NOMO-1 treated with DMSO at 0.1 percent for 48 hours (cell line): ENCODE measurements around the gene WBP2NL.

ENCODE experiments used
- DNase-seq: peaks from one replicate; lab custom pipeline; 2025; ENCODE audit not compliant: unreplicated experiment; lab: John Stamatoyannopoulos, UW

The WBP2NL gene

DNA sequence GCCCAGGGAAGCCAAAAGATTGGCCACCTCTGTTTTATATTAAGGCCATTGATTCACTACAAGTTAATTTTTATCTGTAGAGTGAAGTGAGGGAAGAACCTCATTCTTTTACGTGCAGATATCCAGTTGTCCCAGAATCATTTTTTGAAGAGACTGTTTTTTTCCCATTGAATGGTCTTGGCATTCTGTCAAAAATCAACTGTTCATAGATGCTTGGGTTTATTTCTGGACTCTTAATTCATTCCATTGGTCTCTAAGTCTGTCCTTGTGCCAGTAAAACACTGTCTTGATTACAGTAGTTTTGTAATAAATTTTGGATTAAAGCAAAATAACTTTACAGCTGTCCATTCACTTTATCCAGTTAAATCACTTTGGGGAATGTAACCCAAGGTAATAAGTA, 26.8 kb downstream of the WBP2NL start:
- no peak for DNase-seq

DNA sequence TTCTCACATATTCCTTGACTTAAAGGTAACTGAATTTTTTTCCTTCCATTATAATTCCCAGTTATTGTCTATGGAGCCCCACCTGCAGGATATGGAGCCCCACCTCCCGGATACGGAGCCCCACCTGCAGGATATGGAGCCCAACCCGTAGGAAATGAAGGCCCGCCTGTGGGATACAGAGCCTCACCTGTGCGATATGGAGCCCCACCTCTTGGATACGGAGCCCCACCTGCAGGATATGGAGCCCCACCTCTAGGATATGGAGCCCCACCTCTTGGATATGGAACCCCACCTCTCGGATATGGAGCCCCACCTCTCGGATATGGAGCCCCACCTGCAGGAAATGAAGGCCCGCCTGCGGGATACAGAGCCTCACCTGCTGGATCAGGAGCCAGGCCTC, 28.1 kb downstream of the WBP2NL start:
- no peak for DNase-seq

DNA sequence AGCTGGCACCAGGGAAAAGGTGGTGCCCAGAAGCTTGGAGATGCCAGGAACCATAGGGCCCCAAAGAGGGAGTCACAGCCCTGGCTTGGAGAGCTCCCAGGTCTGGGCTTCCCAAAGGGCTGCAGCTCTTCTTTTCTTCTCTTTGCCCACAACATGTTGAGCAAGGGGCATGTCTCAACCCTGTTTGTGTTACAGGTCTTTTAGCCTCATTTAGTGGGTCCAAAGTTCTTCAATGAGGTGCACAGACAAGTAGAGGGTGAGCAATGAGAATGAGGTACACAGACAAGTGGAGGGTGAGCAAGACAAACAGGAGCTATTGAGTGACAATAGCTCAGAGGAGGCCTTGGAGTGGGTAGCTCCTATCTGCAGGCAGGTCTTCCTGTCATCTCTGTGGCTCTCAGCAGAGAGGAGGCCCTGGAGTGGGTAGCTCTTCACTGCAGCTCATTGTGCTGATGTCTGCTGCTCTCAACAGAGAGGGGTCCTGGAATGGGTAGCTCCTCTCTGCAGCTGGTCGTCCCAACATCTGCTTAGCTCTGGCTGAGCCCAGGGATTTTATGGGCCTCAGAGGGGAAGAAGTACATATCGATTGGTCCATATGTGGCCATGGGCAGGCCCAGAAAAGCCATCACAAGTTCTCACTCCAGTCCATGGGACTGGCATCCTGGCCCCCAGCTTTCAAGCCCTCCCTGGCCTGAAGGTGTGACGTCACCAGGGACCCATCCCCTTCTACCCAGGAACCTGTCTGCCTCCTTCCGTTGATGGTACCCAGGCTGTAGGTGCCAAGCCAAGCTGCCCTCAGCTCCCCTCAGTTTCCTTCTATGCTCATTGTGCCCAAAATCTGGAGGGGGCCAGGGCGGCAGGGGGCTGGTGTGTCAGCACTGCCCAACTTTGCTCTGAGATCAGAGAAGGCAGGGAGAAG, 34.9 kb downstream of the WBP2NL start:
- DNase-seq, result no peak

DNA sequence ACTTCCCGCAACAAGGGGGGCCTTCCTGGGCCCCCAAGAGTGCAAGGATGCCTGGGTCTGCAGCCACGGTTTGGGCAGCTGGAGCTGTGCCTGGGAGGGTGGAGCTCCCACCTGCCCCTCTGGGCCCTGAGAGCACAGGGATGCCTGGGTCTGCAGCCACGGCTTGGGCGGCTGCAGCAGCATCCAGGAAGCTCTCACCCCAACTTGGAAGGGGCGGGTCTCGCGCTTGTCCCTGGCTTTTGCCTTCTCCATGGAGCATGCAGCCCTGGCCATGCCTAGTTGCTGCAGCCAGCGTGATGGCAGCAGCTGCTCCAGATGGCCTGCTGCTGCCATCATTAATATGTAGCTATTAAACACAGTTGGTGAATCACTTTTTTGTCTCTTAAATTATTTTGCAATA, 36.7 kb downstream of the WBP2NL start:
- no peak for DNase-seq

DNA sequence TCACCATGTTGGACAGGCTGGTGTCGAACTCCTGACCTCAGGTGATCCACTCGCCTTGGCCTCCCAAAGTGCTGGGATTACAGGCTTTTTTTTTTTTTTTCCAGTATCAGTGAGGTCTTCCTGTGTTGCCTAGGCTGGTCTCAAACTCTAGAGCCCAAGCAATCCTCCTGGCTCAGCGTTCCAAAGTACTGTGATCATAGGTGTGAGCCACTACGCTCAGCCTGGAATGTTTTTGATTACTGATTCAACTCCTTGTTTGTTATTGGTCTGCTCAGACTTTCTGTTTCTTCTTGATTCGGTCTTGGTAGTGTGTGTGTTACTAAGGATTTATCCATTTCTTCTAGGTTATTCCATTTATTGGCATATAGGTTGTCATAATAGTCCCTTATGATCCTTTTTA, 40.7 kb downstream of the WBP2NL start:
- DNase-seq, result no peak

DNA sequence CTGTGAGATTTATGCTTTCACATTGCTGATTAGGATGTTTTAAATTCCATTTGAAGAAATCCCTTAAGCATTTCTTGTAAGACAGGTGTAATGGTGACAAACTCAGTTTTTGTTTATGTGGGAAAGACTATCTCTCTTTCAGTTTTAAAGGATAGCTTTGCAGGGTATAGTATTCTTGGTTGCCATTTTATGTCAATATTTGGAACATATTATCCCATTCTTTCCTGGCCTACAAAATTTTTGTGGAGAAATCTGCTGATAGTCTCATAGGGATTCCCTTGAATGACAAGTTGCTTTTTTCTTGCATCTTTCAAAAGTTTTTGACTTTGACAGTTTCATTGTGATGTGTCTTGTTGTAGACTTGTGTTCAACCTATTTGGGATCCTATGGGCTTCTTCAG, 43.2 kb downstream of the WBP2NL start:
- no peak for DNase-seq

DNA sequence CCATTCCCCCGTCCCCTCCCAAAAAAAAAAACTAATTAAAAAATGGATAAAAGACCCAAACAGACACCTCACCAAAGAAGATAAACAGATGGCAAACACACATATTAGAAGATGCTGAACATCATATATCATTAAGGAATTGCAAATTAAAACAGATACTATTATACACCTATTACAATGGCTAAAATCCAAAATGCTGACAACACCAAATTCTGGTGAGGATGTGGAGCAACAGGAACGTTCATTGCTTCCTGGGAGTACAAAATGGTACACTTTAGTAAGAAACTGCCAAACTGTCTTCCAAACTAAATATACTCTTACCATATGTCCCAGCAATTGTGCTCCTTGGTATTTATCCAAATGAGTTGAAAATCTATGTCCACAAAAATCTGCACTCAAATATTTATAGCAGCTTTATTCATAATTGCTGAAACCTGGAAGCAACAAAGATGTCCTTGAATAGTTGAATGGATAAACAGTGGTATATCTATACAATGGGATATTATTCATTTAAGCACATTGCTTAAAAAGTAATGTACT, 52.1 kb downstream of the WBP2NL start:
- DNase-seq, result no peak

DNA sequence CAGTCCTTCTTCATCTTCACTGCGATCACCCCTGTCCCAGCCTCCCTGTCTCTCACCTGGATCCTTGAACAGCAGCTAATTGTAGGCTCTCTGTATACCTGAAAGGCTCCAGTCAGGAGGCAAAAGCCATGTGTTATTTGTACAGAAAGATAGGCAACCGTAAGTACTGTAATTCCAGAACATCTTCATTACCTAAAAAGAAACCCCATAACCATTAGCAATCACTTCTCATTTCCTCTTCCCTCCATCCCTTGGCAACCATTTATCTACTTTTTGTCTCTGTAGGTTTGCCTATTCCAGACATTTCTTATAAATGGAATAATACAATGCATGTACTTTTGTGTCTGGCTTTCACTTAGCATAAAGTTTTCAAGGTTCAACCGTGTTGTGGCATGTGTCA, 54.2 kb downstream of the WBP2NL start:
- DNase-seq, result no peak

DNA sequence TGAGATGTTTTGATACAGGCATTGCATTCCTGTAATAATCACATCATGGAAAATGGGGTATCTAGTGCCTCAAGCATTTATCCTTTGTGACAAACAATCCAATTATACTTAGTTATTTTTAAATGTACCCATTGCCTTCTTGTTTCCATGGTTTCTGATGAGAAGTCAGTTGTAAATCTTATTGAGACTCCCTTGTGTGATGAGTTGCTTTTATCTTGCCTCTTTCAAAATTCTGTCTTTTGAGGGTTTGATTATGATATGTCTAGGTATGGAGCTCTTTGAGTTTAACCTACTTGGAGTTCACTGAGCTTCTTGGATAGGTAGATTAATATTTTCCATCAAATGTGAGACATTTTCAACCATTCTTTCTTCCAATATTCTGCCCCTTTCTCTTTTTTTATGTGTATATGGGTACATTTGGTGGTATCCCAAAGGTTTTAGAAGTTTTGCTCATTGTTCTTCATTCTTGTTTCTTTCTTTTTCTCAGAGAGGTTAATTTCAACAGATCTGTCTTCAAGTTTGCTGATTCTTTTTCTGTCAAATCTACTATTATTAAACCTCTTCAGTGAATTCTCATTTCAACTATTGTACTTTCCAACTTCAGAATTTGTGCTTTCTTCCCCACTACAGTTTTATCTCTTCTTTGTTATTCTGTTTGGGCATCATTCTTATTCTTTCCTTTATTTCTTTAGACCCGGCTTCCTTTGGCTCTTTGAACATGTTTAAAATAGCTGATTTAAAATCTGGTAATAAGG, 58.3 kb downstream of the WBP2NL start:
- no peak for DNase-seq

DNA sequence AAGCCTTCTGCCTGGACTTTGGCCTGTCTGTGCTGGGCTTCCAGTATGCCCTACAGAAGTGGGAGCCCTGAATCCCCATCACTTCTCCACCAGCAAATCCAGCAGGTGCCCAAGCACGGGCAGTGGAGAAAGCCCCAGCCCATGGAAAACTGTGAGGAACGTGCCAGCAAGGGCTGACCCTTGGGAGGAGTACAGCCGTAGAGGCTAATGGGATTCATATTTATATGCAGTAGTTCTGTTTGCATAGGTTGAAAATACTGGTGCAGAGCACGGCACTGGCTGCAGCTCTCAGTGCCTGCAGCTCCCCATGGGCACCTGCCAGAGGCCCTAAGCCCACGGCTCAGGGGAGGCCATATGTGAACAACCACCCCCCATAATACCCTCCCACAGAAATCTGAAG, 61.9 kb downstream of the WBP2NL start:
- DNase-seq, result no peak

DNA sequence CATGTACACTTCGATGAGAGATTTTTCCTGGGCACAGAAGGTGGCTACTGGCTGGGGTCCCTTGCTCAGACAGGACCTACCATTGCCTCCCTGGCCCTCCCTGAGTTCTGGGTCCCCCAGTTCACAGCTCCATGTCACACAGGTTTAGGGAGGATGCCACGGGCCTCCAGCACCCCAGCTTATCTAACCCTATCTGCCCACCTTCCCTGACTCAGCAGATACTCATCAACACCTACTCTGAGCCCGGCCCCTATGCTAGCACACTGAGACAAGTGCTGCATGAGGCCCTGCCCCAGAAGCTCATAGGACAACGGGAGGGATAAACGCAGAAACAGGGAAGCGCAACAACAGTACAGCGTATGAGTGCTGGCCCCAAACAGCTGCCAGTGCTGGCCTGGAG, 62.5 kb downstream of the WBP2NL start:
- no peak for DNase-seq

DNA sequence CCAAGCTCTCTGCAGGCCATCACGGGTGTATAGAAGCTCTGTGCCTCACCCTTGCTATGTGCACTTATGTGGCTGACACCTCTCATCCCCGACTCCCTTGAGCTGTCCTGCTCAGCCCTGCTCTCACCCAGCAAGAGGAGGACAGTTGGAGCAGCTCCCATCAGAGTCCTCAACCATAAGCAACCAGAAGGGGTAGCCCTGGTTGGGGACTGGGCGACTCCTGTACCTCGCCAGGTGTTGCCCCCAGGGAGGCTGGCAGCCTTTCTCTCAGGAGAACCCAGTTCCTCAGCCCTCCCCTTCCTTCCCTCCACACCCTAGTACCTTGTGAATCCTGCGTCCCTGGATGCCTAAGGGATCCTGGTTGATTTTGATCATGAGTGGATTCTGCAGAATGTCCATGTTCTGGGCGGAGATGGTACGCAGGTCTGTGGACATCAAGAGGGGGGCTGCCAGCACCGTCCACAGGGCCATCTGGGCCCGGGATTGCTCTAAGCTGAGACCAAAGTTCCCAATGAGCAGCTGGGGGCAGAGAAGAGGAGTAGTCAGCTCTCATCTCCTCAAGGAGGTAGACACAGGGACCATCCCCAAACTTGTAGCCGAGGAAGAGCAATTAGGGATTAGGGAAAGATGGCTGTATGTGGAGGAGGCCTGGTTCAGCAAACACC, 64.0 kb downstream of the WBP2NL start:
- DNase-seq, result no peak

DNA sequence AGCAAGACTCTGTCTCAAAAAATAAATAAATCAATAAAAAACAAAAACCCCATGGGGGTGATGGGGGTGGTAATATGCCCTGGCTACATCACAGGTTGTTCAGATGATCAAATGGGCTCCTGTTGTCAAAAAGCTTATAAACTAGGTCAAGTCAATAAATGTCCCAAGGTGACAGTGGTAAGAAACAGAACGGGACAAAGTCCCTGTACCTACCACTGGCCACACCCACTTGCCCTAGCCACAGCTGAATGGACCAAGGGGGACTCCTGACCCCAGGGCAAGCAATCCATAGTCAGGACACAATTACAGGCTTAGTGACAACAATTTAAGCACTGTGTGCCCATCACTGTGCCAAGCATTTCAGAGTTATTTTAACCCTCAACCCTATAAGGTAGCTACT, 66.0 kb downstream of the WBP2NL start:
- DNase-seq, result no peak

DNA sequence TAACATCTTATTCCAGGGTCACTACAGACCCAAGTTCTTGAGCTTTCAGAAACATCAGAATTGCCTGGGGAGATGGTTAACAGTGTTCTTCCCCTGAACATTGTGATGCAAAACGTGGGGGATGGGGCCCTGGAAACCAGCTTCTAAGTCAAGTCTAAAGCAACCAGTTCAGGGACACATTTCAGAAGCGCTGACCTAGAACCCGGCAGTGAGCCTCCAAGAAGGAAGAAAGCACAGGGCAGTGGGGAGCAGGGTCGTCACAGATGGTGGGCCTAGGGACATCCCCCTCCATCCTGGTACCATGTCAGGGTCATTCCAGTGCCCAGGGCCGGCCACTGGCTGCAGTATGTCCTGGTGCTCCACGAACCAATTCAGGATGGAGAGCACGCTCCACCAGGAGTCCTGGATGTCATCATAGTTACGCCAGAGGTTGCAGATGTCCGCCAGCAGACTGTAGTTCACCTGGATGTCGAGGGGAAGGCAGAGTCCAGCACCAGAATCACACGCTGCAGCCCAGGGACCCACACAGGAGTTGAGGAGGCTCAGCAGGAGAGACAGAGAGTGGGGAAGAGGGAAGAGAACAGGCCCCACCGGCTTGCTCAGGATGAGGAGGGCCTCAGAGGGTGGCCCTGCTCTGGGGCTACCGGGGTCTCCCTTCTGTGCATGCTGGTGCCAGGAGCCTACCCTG, 67.0 kb downstream of the WBP2NL start:
- no peak for DNase-seq

DNA sequence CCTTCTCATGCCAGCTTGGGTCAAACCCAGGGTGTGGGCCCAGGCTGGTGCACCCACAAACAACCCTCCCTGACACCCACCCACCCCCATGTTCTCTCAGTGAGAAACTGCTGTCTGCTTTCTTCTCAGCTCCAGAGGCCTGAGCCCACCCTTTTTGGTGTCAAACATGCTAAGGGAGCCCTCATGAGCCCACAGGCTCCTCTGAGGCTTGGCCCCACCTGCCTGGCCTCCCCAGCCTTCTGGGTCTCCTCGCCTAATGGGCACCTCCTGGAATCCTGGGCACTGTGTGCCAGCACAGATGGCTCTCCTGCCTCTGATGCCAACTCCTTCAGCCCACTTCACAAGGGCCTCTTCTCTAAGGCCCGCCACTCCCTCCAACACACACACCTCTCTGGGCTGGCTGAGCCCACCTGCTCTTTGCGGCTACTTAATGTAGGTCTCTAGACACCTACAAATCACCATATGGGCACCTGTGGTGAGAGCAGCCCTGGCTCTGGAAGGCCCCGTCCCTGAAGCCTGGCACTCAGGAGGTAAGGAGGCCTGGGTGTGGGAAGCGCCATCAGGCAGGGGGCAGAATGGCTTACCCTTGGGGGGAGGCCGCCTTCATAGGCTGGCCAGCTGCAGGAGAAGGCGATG, 67.7 kb downstream of the WBP2NL start:
- no peak for DNase-seq

DNA sequence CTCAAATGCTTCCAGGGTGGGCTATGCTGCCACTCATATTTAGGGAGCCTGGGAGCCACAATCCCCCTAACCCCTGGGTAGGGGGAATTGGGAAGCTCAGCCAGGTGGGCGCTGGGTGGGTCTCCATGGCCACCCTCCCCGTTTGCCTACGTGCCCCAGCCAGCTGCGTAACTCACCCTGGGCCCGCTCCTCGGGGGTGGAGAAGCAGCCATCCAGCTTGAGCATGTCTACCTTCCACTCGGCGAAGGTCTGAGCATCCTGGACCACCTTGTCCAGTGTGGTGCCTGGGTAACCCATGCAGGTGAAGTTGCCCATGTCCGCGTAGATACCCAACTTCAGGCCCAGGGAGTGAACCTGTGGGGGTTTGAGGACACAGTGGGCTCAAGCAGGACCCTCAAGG, 68.3 kb downstream of the WBP2NL start:
- DNase-seq, result no peak

DNA sequence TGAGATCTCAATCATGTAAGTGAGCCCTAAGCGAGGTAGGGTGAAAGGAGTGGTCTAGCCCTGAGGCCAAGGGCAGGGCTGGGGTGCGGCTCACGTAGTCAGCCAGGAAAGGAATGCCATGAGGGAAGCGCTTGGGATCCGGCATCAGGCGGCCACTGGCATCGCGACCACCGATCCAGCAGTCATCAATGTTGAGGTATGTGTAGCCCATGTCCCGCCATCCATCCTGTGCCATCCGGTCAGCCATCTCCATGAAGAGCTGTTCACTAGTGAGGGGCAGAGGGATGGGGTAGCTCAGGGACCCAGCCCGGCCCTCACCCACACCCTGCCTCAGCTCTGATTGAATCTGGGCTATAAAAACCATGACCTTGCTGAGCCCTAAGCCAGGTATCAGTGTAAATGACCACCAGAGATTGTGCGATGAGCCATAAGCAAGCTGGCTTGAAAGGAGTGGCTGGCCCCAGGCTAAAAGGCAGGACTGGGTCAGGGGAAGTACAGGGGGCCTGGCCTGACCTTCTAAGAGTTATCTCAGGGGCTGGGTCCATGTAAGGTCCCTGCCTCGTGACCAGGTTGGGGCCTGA, 69.2 kb downstream of the WBP2NL start:
- DNase-seq, result no peak

DNA sequence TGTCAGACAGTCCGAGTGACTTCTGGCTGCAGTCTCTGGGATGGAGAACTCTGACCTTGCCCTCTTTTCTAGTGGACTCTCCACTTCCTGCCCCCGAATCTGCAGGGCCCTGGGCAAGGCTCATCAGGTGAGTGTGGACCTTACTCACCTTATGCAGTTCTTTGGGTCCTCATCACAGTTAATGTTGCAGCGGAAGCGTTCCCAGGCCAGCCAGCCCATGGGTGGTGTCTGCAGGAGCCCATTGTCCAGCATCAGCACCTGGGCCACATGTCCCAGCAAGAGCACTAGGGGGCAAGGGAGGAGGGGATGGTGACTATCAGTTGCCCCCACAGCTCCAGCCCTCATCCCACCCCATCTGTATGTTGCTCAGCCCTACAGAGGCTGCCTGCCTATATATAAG, 69.7 kb downstream of the WBP2NL start:
- no peak for DNase-seq

DNA sequence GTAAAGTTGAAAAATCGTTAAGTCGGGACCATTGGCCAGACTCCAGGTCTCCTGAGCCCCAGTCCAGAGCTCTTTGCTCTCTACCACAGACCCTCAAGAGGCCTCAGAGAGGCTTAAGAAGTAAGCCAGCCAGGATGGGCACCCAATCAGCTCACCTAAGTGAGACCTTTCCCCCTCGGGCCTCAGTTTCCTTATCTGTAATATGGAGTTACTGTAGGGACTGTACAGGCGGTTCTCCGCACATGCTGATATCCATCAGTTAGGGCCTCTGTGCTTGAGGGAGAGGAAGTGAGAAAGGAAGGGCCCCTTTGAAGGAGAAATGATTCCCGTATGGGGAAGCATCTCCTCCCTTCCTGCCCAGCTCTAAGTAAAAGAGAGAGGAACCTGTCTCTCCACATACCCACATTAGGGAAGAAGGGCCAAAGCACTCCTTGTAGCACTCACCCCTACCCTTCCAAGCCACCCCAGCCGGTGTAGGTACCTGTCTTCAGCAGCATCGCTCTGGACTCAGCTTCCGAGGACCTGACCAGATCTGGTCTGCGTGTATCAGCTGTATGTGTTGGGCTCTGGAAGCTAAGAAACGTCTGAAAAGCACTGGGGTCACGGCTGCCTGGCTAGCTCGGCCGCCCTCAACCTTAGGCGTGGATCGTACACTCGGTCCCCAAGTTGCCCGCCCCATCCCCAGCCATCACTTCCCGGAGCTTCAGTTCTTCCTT, 71.4 kb downstream of the WBP2NL start:
- peak; percentile 86 for DNase-seq
